GM12873 (cell line): ENCODE measurements around the gene RBMS3.

Experiments
- CTCF ChIP-seq: IDR thresholded peaks from 2 replicates; pipeline ENCODE4 v1.5.1; 2012; ENCODE audit warnings: low read depth, mild to moderate bottlenecking, moderate library complexity, low read length, control low read depth; ENCODE audit not compliant: insufficient read depth; ENCODE audit errors: missing control alignments

RBMS3 gene

GRCh38 chr3:29297998-29298397 lies 17.1 kb downstream of the RBMS3 start:
- TF ChIP-seq CTCF = no peak

GRCh38 chr3:29301332-29302019 lies 20.6 kb downstream of the RBMS3 start:
- no peak for TF ChIP-seq CTCF

DNA sequence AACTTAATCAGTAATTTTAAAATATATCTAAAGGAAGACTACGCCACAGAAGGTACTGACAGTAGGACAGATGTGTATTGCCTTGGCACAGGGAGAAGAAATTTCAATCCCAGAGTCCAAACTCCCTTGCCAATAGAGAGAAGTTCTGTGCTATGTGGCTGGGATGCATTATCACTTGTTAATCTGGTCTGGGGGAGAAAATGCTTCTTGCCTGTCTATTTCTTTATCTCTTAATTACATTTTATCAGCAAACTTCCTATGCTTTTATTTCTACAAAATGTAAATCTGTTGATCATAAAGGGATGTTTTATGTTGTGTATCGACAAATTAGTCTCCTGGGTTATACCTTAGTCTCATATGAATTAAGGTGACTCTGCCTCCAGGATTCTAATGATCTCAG lies 21.7 kb downstream of the RBMS3 start:
- TF ChIP-seq CTCF = no peak

- no peak for TF ChIP-seq CTCF
Measured at GRCh38 chr3:29307295-29307694, 26.4 kb downstream of the RBMS3 start.

DNA sequence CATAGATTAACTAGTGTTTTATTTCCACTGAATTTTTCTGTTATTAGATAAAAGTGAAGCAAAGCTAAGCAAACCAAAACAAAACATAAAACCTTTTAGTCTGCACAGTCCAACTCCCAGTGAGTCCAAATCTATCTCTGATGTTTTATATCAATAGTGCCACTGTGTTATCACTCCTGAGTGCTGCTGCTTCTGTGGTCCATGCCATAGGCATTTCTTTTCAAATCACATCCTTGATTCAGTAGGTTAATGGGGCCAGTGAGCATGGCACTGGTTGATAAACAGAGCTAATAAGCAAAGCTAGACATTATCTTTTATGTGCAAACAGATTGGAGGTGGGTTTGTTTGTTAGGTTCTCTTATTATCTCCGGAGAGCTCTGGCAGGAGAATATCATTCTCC lies 30.0 kb downstream of the RBMS3 start:
- no peak for TF ChIP-seq CTCF

DNA sequence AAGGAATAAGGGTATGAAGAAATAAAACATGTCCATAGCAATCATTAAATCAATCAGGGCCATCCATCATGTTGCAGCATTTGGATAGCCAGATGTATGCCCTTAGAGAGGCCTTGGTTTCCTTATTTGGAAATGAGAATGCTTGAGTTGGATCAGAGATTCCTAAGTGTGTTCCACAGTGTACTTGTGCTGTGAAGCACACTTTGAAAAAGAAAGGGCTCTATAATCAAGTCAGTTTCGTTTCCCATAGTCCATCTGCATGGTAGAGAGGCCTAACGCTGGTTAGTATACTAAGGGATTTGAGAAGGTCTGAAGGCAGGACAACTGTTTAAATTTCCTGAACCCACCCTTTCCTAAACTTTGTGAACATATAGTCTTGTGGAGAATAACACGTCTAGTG lies 30.9 kb downstream of the RBMS3 start:
- no peak for TF ChIP-seq CTCF

DNA sequence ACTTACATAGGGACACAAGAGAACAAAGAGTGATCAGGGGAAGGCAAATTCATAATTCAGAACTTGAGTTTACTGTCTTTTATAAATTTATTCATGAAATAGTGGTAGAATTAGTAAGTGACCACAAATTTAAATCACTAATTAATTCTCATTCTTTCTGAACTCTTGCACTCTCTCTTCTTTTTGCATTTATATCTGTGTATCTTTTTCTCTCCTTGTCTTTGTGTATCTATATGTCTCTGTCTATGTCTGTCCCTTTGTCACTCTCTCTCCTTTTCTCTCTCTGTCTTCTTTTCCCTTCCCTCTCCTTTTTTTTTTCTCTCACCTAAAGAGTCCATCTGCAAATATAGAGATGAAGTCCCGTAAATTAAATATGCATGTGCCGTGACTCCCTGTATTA lies 31.5 kb downstream of the RBMS3 start:
- TF ChIP-seq CTCF = no peak

- no peak for TF ChIP-seq CTCF
Measured at GRCh38 chr3:29312960-29313452, 32.1 kb downstream of the RBMS3 start.
